Stimulated activated CD8-positive, alpha-beta memory T cell treated with anti-CD3 and anti-CD28 coated beads, Interleukin-7, amount 100 ng/mL, for 48 hours (primary cell): Measurements from ENCODE around the gene TCERG1L.

Source experiments
- DNase-seq, 2 donors: peaks; one replicate each; pipeline ENCODE4 v3.0.0-alpha.2; 2020; ENCODE audit warnings: low read depth in 1 of 2; ENCODE audit errors: extremely low read depth in 1 of 2

Gene TCERG1L

DNA sequence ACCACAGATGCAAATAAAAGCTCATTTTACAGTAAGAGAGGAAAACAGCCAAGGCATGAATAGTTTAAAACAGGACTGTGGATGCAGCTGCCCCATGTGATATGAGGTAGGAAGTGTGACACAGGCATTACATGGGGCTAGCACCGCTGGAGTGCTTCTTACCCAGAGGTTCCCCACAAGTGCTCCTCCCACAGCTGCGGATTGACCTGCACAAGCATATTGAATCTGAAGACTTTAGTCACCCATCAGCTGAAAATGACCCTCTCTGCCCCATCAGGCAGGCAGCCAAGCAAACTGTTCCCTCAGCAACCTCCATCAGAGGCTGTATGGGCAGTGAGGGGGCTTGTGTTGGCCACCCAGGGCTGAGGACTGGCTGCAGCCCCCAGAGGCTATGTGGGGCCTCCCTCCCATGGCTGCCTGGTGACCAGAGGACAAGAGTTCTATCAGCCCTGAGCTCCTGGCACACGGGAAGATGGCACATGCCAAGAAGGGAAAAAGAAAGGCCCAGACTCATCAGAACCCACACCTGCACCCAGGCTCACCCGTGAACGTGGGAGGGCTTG is 98.7 kb downstream of the TCERG1L start:
- no peak for DNase-seq

DNA sequence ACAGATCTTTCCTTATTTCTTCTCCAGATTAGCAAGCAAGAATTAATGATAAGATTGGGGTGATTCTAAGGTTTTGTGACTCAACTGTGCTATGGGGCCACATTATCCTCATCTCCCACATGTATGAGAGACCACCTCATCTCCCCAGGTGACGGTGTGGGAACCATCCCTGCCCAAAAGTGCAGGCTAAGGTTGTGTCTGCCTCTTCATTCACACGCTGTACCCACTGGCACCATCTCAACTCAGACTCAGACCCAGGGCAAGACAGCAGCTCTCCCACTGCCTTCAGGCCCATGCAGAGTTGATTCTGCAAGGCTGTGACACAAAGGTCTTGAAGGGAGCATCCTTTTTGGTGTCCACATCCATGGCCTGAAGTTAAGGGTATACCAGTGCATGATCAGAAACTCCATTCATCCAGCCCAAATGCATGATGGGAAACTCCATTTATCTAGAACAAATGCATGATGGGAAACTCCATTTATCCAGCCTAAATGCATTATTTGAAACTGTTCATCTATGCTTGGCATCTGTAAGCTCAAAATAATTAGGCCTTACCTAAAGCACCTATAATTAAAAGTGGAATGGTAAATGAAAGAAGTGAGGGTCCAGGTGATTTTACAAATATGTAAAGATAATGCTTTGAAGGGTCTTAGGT is 99.4 kb downstream of the TCERG1L start:
- no peak for DNase-seq

DNA sequence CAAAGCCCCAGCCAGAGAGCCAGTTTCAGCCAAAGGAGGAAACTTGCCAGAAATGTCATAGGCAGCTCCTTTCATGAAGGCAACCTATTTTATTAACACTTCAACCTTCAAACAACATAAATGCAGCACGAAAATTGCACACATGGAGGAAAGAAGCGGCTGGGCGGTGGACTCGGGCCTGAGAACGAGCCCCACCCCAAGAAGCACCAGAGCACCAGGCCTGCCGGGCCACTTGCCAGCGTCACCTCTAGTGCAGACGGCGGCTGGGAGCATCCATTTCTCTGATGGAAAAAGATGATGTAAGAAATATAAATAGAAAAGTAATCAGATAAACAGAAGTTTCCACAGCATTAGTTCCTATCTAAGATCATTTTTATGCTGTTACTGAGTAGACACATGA is 100.0 kb downstream of the TCERG1L start:
- DNase-seq = no peak

DNA sequence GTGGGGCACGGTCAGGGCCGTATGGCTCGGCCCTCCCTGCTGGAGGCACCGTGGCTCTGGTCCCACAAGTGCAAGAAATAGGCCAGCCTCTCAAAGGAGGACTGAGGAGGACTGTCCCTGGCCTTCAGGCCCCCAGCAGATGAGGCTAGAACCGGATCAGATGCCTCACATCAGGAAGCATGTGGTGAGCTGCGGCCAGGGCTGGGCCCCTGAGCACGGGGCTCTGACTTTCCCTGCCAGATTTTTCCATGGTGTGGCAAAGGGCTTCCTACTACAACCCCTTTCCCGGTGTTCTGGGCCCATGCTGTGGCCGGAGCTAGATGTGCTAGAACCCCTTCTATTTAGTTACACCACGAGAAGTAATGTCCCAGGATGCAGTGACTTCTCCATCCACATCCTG is 100.4 kb downstream of the TCERG1L start:
- DNase-seq = no peak

DNA sequence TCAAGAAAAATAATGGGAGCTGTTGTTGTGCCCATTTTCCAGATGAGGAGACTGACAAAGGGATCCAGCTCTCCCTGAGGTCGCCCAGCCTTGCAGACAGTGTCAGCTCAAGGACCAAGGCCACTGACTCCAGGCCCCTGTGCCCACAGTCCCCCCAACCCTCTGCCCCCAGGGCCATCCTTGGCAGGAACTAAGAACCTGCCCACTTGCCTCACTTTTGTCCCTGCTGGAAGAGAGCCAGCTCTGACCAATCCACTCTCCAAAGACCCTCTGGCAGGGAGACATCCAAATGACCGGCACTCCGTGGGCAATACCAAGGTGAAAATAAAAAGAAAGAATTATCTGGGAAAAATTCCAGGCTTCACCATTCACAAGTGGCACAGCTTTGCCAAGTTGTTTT is 101.3 kb downstream of the TCERG1L start:
- no peak for DNase-seq

DNA sequence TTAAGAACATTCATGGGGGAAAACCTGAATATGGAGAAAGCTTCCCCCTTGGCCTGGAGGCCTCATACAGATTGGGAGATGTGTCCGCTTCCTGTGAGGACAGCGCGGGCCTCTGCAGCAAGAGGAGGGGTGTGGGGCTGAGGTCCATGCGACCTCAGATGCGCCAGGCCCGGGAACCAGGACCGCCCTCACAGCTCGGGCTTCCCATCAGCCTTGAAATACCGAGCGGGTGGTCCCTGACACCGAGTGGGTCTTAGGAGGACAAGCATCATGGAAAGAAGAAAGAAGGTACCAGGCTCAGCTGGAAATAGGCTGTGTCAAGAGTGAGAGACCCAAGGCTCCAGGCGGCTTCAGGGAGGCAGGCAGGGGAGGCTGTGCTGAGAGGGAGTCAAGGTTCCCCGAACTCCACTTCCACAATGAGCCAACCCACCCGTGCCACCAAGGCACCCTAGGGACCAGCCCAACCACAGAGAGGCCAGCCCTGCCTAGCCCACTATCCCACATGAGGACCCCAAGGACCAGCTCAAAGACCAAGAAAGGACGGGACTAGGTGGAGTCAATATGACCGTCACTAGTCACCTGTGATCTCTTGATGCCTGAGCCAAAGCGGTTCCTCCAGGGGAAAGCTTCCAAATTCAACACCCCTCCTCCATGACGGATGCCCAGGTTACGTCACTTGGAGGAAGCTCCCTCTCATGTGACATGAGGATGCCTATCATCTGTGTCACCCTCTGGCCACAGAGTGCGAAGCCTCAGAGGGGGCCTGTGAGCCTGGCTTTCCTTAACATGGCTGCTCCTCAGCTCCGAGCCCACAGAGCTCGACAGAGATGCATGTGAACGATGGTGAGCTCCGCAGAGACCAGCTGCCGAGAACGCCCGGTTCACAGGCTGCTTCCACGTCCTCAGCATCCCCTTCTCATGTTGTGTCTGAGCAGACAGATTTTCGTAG is 103.7 kb downstream of the TCERG1L start:
- DNase-seq = no peak

DNA sequence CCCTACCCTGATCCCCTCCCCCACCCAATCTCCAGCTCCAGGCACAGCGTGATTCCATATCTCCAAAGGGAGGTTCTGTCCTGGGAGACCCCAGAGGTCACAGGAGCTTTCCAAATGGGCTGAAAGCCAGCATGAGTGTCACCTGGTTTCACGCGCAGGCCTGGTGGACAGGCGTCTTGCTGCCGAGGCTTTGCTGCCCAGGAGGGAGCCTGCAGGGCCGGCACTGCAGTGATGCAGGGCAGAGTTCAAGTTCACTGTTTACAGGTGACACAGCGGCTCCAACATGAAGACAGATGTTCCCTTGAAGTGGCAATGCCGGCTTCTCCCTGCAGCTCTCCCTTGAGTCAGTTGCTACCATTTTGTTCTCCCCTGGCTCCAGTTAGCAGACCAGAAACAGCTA is 104.3 kb downstream of the TCERG1L start:
- DNase-seq = no peak

DNA sequence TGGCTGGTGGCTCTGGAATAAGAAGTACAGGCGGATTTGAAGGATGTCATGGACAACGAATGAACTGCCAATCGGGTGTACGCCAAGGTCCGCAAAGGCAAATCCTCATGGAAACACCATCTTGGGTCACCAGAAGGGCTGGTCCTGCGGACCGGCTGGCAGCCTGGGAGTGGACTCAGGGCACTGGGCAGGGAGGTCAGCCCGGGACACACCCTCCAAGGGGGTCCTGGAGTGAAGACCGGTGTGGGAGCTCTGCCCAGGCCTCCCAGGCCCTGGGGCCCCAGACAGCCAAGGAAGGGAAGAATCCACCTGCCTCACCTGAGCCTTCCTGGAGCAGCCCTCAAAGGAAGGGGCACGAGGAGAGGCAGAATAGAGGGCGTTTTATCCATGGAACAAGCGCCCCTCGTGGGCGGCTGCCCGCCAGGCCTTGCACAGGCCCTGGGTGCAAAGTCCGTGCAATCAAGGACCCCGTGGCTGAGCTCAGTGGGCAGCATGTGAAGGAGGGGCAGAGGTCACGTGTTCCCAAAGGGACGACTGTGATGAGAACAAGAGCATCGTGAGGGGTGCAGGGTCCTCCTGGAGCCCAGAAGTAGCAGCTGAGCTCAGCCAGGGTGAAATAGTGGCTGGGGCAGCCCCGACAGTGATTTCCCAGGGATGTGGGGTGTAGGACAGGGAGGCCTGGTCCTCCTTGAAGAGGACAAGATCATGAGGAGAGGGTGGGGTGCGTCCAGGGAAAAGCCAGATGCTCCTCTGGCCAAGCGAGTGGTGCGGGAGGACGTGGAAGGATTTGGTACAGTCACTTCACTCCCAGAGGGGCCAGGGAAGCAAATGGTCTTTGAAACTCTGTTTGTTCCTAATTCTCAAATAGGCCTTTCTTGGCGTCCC is 105.2 kb downstream of the TCERG1L start:
- DNase-seq = no peak

DNA sequence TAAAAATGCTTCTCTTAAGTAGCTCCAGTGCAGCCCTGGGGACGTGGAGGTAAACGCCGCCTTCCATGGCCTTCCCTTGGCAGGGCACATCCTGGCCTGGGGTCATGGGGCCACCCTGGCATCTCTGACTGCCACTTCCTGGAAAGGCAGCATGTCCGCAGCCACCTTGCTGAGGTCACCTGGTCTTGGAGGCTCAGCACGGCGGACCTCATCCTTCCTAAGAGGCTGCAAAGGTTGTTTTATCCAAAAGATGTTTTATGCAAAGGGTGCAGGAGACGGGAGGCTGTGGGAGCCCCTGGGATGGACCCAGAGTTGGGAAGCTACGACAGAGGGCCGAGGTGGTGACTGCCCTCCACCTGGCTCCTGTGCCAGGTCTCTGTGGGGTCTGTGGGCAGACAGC is 106.0 kb downstream of the TCERG1L start:
- no peak for DNase-seq

DNA sequence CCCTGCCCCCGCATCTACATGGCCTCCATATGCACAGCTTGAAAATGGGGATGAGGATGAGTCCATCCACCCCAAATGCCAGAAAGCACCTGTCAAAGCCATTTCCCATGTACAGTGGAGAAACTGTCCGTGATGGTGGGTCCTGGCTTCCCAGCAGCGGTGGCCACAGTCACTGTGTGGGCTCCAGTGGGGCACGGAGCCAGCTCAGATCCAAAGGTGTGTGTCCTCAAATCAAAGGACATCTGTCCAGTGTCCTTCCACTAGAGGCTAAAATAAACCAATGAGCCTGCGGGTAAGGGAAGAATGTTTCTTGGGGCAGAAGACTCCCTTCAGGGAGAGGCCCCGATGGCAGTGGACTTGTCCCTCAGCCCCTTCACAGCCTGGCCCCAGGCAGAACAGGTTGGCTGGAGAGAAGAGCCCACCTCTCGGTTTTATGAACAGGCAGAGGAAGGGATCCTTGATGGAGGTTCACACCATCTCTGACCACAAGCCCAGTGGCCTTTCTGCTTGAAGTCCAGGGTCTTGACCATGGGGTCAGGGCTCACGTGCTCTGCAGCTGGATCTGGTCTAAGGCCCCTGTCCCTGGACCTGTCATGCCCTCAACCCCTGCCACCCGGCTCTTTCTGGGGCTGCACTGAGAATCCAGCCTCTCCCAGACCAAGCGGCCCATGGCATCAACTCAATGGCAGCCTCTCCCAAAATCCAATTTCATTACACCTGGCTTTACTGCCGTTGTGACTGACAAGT is 106.9 kb downstream of the TCERG1L start:
- DNase-seq = no peak

DNA sequence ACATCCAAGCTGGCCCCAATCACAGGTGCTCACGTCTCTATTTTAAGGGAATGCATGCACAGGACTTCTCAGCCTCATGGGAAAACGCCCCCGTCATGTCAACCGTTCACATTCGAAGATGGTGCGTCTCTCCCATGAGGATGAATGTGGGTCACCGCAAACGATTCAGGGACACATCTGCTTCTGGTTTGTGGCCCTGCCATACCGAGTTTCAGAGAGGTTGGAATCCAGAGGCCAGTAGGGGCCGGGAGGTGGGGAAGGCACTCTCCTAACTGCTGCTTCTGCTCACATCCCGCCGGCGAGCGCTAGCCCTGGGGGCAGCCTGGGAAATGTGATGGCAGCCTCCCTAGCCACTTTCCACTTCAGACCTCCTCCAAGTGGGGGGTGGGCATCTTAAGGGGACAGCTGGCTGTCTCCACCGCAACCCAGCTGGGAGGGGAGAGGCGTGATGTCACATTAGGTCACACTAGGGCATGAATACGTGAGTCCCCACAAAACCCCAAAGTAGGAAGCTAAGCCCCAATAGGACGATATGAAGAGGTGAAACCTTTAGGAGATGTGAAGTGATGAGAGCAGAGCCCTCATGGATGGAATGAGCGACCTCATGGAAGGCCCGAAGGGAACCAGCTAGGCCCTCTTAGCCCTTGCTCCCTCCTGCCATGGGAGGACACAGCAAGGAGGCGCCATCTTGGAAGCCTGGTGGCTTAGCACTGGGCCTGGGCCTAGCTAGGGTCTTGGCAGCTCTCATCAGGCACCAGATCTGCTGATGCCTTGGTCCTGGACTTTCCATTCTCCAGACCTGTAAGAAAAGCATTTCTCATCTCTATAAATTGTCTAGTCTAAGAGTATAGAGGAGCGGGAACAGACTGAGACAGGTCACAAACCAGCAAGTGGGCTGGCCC is 107.8 kb downstream of the TCERG1L start:
- DNase-seq = no peak

DNA sequence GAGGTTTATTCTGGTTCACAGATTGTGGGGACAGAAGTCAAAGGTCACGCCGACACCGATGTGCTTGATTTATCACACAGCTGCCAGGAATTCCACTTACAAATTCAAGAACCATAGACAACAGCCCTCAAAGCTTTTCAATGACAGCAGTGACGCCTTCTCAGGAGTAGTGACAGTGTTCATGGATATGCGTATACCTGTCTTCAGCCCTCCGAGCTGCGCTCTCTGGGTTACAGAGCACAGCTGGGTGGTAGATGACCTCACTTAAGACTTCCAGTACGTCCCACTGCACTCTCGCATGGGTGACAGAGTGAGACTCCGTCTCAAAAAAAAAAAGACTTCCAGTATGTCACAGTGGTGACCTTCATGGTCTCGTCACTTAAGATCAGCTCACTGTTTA is 108.5 kb downstream of the TCERG1L start:
- DNase-seq = no peak

DNA sequence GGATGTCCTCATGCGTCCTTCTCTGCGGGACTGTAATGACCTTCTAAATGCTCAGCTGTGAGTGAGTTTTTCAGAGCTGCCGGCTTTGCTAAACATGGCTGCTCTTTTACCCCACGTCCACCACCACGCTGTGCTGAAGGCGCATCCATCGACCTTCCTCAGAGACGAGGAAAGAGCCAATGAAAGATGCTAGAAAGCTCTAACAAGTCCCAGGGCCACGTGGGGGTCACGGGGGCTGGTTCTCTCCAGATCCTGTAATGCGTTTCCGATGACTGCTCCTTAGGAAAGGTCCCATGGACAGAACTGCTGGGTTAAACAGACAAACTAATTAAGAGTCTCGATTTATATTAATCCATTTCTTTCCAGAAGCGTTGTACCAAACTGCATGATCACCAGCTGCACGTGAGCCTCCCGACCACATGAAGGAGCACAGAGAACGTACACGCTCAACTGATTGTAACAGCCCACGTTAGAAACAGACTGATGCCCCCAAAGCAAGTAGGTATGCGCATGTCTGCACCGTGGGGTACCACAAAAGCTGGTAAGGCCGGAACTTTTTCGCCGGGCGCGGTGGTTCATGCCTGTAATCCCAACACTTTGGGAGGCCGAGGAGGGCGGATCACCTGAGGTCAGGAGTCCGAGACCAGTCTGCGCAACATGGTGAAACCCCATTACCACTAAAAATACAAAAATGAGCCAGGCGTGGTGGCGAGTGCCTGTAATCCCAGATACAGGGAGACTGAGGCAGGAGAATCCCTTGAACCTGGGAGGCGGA is 109.6 kb downstream of the TCERG1L start:
- no peak for DNase-seq

DNA sequence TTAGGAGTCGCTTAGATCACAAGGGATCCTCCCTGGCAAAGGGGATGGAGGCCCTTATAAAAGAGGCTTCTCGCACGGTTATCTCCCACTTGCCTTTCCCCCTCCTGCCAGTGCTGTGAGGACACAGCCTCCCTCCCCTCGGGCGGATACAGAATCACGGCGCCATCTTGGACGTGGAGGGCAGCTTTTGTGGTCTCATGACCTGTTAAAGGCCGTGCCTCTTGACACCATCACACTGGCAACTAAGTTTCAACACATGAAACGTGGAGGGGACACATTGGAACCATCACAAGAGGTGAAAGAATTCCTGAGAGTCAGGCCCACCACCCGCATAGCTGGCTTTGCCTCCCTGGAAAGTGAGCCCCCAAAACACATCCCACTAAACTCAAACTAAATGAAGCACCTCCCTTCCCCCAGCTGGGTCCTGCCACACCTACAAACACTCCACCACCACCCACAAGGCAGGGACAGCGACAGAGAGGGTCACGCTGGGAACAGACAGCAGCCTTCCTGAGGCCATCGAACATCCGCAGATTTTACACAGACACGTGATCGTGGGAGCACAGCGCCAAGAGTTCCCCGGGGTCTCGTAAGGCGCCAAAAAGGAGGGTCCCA is 110.6 kb downstream of the TCERG1L start:
- DNase-seq = no peak

DNA sequence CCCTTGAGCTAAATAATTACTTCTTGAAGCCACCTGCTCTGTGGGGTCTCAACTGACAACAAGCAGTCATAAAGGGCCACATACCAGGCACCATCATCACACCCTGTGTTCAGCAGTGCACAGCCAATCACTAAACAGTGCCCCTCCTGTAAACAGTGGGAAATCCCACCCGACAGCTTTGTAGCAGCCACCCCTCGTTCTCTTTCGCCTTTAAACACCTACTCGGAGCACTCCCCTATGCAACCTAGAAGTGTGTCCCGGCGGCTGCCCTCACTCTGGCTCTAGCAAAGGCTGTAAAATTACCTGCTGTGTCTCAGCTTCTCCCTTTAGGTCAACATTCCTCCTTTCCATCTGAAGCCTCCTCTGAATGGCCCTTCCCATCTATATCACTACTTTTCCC is 111.9 kb downstream of the TCERG1L start:
- no peak for DNase-seq

DNA sequence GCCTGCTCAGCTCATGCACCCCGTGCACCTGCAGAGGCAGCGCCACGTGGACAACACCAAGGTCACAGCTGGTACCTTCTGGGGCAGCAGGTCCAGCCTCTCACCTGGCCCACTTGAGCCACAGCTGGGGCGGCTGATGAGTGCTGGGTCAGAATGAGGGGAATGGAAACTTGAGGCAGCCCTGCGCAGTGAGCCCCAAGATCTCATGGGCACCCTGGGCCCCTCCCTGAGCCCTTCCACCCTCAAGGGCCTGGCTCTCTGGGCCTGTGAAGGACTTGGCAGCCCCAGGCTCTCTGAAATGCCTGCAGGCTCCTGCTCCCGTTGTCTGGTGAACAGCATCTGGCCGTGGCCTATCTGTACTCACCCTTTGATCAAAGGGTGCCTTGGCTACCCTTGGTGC is 112.7 kb downstream of the TCERG1L start:
- no peak for DNase-seq

DNA sequence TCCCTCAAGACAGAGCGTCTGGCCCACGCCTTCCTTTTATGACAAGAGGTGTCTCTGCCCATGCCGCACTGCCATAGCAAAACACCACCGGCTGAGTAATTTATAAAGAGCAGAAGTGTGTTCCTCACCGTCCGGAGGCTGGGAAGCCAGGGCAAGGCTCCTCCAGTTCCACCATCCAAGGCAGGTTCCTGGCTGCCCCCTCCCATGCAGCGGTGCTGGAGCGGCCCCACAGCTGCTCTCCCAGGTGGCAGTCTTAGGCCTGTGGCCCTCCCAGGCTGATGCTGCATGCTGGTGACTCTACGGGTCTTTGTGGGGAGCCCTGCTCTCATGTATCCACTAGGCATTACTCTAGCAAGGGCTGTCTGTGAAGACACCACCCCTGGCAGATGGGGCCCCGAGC is 113.1 kb downstream of the TCERG1L start:
- no peak for DNase-seq
